Chondrocyte (in vitro differentiated cells): Measurements from ENCODE around the gene UAP1L1. TPM values are rescaled to one million over a fixed set of nuclear protein-coding genes. Genes with fewer than 3 reads are reported as not detected.

Experiments
- DNase-seq: peaks from one replicate; pipeline ENCODE4 v3.0.0; 2021; ENCODE audit warnings: mixed read lengths, low spot score
- H3K27ac Mint-ChIP-seq: one replicate; pipeline ENCODE4 v1.8.0; 2021; ENCODE audit warnings: mild to moderate bottlenecking, moderate library complexity, mixed read lengths; ENCODE audit not compliant: unreplicated experiment
- H3K27me3 Mint-ChIP-seq: 2 replicates; pipeline ENCODE4 v1.8.0; 2021; ENCODE audit warnings: low read depth, mixed read lengths
- H3K36me3 Mint-ChIP-seq: 2 replicates; pipeline ENCODE4 v1.8.0; 2021; ENCODE audit warnings: low read depth, mixed read lengths
- H3K4me1 Mint-ChIP-seq: 2 replicates; pipeline ENCODE4 v1.8.0; 2021; ENCODE audit warnings: low read depth, mild to moderate bottlenecking, mixed read lengths
- H3K4me3 Mint-ChIP-seq: one replicate; pipeline ENCODE4 v1.8.0; 2021; ENCODE audit warnings: mild to moderate bottlenecking, moderate library complexity, mixed read lengths; ENCODE audit not compliant: unreplicated experiment
- H3K9me3 Mint-ChIP-seq: 2 replicates; pipeline ENCODE4 v1.8.0; 2021; ENCODE audit warnings: low read depth, mixed read lengths
- CTCF ChIP-seq: fragments of 200-600 bp; sonication (generic); IDR thresholded peaks from 2 replicates; pipeline ENCODE4 v1.5.0; 2021; ENCODE audit warnings: antibody characterized with exemption, mild to moderate bottlenecking, moderate library complexity
- total RNA-seq: library from RNA; stranded (reverse); gene quantifications from 3 replicates; pipeline ENCODE4 v1.2.1, GENCODE V29; 2021

The UAP1L1 gene
- total RNA-seq, 1 donor from 2014 or later, result 44.0 TPM

- Mint-ChIP-seq H3K4me3 (peak overlapping the region; percentile 75), H3K9me3 (no peaks in the 10 kb centered on the region), H3K4me1 (peaks cover 26% of the 10 kb centered on the region), H3K36me3 (no peaks in the 10 kb centered on the region), H3K27ac (peak overlapping the region; percentile 17), H3K27me3 (no peaks in the 10 kb centered on the region)
- TF ChIP-seq CTCF, result no peak
- peak; percentile 50 for DNase-seq
Measured at GRCh38 chr9:137127301-137128157, 50.2 kb downstream of the UAP1L1 start.

DNA sequence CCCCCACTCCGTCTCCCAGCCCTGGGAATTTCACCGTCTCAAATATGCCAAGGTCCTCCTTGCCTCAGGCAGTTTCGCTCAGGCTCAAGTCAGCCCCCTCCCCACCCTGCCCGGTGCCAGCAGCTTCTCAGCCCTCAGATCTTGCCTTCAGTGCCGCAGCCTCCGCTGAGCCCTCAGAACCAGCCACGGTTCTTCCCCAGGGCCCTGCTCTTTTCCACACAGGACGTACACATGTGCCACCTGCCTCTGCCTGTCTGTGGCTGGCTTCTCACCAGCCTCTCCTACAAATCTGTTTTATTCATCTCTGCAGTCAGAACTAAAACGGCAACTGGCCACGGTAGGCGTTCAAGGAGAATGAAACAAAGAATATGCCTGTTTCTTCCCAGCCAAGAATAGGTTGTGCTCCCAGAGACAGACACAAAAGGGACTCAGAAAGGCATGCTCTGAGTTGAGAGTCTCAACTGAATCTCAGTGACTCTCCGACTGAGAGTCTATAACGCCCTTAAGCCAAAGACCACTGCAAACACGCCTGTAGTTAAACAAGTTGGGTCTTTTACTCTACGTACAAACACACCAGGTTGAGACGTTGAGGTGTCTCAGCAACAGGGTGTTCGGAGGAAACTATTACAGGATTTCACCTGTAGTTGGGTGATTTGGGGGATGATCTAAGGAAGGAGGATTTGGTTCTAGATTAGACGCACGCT lies 51.0 kb downstream of the UAP1L1 start:
- no peaks in the 10 kb centered on the region for H3K36me3 Mint-ChIP-seq
- no peak for DNase-seq
- H3K4me3 Mint-ChIP-seq, result peak overlapping the region; percentile 75
- no peak for TF ChIP-seq CTCF
- H3K27ac Mint-ChIP-seq, result peak overlapping the region; percentile 80
- peaks cover 26% of the 10 kb centered on the region for H3K4me1 Mint-ChIP-seq
- peaks cover 2% of the 10 kb centered on the region for H3K27me3 Mint-ChIP-seq
- no peaks in the 10 kb centered on the region for H3K9me3 Mint-ChIP-seq

DNA sequence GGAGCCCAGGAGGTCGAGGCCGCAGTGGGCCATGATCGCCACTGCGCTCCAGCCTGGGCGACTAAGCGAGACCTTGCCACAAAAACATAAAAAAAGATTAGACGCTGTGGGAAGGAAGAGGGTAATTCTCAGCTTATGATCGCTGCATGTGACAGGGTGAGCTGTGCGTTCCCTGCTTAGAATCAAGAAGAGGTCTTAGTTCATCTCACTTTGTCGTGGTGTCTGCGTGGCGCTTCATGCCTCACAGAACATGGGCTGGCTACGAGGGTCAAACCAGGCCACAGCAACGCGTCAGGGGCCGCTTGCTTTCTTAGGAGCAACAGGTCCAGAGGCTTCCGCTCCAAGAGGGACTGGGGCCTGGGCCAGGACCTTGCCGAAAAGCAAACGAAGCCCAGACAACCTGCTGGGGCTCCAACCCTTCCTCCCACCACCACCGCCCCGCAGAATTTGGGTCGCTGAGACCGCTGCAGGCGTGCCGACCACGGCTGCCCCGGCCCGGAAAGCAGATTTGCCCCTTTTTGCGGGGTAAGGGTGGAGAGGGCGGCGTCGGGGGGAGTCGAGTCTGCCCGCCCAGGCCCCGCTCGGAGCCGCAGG lies 51.6 kb downstream of the UAP1L1 start:
- Mint-ChIP-seq H3K4me3 (peak overlapping the region; percentile 75), H3K27me3 (peaks cover 2% of the 10 kb centered on the region), H3K9me3 (no peaks in the 10 kb centered on the region), H3K36me3 (no peaks in the 10 kb centered on the region), H3K4me1 (peaks cover 26% of the 10 kb centered on the region), H3K27ac (peak overlapping the region; percentile 80)
- peak; percentile 64 for DNase-seq
- no peak for TF ChIP-seq CTCF

- H3K27ac Mint-ChIP-seq, result peak overlapping the region; percentile 45
- no peaks in the 10 kb centered on the region for H3K9me3 Mint-ChIP-seq
- peak; percentile 96 for DNase-seq
- peaks cover 26% of the 10 kb centered on the region for H3K4me1 Mint-ChIP-seq
- H3K36me3 Mint-ChIP-seq, result no peaks in the 10 kb centered on the region
- H3K4me3 Mint-ChIP-seq, result peak overlapping the region; percentile 75
- TF ChIP-seq CTCF, result no peak
- peaks cover 2% of the 10 kb centered on the region for H3K27me3 Mint-ChIP-seq
Measured at GRCh38 chr9:137129456-137130175, 52.3 kb downstream of the UAP1L1 start.
